DMS114 treated with DMSO at 0.1 percent for 48 hours (cell line): Measurements from ENCODE around the gene HLA-DMA.
A peak's percentile ranks its signal among the peaks of the same experiment; 100 is the strongest.

Experiments
- DNase-seq: peaks from one replicate; lab custom pipeline; 2025; ENCODE audit not compliant: unreplicated experiment; lab: John Stamatoyannopoulos, UW

Gene HLA-DMA

GRCh38 chr6:32974541-32975308 lies 21.8 kb upstream of the HLA-DMA start:
- DNase-seq: no peak

DNA sequence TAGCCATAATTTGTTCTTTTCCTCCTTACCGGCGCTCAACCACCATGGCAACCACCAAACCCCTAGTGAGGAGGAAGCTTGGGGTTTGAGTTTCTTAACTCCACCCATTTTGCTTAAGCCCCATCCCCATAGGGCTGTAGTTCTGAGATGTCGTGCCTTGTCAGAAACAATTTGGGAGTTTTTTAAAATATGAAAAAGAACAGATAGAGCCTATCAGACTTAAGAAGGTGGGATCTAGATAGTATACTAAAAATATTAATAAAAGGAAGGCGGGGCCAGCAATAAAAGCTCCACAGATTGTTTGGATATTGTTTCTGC lies 21.1 kb upstream of the HLA-DMA start:
- peak; percentile 56 for DNase-seq

GRCh38 chr6:32973144-32974015 lies 20.5 kb upstream of the HLA-DMA start:
- peak; percentile 34 for DNase-seq

DNA sequence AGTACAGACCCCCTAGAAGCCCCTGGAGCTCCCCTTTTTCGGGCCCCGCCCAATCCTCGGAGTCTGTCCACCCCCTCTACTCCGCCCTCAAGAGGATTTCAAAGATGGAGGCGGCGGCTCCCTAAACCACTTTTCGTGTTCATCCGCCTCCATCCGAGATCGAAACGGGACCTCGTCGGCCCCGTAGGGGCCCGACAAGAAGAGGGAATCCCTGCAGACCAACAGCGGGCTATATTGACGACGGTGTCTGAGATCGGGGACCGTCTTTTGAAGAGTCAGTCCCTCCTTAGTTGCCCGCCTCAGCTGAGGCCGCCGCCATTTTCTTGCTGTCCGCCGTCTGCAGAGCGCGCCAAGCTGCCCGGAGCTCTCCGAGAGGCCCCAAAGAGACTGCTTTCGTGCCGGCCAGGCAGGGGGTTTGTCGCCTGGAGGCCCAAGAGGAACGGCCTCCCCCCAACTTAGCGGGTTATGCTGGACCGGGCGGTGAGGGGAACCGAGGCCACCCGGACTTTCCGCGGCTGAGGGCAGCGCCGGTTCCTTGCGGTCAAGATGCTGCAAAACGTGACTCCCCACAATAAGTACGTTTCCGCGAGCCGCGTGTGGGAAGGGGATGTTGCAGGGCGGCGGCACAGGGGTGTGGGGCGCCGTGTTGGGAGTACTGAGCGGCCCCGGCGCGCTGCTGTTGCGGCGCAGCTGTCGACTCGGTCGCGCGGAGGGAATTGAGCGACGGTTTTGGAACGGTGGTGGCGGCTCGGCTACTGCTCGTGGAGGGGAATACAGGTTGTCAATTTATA lies 19.7 kb upstream of the HLA-DMA start:
- DNase-seq: no peak

- peak; percentile 99 for DNase-seq
These were observed 18.9 kb upstream of the HLA-DMA start for GRCh38 chr6:32971581-32972352.

GRCh38 chr6:32971242-32971580 lies 18.3 kb upstream of the HLA-DMA start:
- DNase-seq: no peak

GRCh38 chr6:32970413-32971241 lies 17.7 kb upstream of the HLA-DMA start:
- DNase-seq: peak; percentile 80

DNA sequence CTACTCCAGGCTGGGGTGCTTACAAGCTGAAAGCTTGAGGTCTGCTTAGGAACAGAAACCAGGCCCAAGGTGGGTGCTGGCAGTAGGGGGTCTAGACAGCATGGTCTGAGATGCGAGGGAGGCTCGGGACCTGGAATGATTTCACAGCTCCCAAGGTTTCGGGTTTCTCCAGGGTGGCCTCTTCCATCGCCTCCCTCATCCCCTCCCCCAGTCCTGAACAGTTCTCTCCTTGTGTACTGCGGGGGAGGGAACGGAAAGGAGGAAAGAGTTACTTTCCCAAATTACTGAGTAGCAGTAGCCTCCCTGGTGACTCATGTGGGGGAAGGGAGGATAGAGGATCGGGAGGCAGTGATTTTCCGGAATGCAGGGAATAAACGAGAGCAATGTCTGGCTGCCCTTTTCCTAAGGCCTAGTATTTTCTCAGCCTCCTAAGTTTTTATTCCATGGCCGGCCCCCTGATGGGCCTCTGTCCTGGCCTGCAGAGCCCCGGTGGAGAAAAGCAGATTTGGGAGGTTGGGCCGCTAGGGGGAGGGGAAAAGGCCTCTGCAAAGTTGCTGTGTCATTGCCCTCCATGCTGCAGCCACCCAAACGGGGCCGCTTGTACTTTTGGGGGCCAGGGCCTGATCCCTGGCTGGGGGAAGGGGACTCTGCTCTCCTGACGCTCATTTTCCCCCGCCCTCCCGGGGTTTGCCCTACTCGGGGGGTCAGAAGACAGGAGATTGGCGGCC lies 17.0 kb upstream of the HLA-DMA start:
- peak; percentile 88 for DNase-seq

DNA sequence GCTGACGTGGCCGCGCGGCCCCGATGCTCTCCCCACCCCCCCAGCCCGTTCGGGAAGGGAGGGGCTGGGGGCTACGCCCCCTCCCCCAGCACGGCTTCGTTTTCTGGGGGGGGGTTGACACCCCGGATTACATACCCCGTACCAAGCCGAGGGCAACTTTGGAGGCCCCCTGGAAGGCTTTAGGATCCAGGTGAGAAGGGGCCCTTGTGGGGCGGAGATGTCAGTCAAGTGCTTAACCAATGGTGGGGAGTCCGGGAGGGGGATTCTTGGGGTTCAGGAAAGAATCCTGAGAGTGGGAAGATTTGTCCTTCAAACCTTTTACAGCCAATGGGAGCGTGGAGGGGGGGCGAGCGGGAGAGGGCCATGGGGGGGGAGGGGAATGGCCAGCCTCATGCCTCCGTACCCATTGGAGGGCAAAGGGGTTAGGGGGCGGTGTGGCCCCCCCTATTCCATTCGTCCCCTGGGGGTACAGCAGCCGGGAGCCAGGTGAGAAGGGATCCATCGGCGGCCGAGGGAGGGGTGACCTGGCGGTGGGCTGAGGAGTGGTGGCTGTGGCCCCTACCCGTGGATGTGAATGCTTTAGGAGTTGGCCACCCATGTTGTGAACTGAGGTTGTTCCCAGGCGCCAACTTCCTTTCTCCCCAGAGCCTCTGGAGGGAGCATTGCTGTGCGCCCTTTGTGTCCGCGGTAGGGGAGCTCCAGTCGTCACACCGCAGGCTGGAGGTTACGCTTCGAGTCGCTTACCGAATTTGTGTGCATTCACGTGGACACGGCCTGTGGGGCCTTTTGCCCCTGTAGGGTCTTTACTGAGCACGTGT lies 16.2 kb upstream of the HLA-DMA start:
- DNase-seq: peak; percentile 84

DNA sequence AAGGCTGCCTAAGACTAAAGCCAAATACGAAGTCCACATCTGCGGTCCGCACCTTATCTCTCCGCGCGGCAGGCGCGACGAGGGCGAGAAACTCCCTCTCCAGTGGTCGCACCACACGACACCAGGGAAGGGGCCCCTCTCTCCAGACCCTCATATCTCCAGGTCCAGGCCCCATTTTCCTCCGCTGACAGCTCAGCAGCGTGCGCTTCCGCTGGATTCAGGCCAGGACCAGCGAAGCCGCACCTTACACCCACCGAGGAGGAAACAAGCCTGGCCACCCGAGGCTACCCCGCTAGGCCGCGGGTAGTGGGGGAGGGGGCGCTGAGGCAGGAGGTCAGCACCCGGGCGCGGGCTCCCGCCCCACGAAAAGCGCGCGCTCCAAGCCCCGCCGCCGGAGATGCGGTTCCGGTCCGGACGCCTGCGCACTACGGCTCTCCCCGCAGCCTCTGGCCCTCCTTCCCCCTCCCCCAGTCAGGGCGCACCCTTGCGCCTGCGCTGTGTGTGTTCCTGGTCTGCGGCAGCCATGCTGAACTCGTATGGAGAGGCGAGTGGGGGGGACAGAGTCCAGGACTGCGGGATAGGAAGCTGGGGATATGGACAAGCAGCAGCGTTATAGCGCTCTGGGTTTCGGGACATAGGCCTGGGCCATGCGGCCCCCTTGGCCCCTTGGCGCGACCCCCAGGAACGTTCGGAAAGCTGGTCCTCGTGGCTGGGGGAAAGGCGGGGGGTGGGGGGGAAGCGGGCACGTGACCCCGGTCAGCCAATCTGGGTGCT lies 15.4 kb upstream of the HLA-DMA start, which contains the start of gene BRD2:
TSS of gene BRD2 (plus strand) at position 502 of the 774 bp plus-strand sequence. CDS start 4,305 bp downstream, outside the sequence.
- peak; percentile 97 for DNase-seq

DNA sequence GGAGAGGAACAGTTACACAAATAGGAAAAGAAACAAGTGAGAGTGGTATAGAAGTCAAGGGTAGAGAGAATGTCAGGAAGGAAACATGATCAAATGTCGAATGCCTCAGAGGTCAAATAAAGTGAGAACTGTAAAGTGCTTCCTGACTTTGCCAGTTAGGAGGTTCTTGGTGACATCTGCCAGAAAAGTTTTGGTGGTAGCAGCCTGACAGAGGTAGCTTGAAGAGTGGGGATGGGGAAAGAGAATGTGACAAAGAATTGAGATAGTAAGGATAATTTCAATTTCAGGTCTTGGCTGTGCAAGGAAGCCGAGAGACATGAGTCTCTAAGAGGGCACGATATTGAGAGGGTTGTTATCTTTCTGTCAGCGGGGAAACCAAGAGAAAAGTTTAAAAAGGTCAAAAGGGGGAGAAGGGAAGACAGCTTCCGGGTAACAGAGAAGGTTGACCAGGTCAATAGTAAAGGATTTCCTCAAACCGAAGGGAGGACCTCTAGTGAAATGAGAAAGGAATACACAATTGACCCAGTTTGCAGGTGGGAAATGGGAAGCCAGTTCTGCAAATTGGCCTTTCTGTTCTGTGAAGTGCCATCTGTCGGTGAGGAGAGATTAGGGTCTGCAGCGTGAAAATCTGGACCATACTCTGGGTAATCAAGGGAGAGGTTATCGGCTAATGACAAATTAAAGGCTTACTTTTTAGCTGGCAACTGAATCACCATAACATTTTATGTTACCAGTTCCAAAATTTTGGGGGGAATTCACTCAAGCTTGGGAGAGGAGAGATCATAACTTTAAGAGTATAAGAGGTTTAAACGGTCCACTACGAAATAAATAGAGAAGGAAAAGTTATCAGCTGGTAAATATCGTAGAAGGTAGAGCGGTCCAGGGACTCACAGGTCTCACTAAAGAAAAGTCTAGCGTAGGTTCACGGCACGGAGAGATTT lies 14.5 kb upstream of the HLA-DMA start:
- DNase-seq: peak; percentile 63

DNA sequence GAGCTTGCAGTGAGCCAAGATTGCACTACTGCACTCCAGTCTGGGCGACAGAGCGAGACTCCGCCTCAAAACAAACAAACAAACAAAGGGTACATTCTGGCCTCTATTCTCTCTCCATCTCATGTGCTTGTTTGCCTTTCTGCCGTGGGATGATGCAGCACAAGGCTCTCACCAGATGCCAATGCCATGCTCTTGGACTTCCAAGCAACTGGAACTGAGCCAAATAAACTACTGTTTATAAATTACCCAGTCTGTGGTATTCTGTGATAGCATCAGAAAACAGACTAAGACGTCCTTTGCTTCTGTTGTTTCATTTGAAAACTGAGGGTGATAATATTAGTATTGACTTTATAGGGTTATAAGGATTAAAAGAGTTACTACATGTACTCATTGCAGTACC lies 11.9 kb upstream of the HLA-DMA start:
- DNase-seq: no peak

- no peak for DNase-seq
These were observed 11.0 kb upstream of the HLA-DMA start for GRCh38 chr6:32963866-32964265.

GRCh38 chr6:32962213-32962826 lies 9.4 kb upstream of the HLA-DMA start:
- no peak for DNase-seq

GRCh38 chr6:32960563-32960962 lies 7.7 kb upstream of the HLA-DMA start:
- DNase-seq: no peak

- no peak for DNase-seq
These were observed 3.3 kb upstream of the HLA-DMA start for GRCh38 chr6:32956176-32956575.
